HepG2 (cell line): Measurements from ENCODE around the gene GRIK2. TPM values are rescaled to one million over a fixed set of nuclear protein-coding genes. Genes with fewer than 3 reads are reported as not detected.

Source experiments
- GATAD1 ChIP-seq: IDR thresholded peaks from 2 replicates; pipeline ENCODE4 v1.6.1; 2016; ENCODE audit warnings: missing genetic modification reagents, missing compliant biosample characterization
- KLF6 ChIP-seq: IDR thresholded peaks from 2 replicates; pipeline ENCODE4 v1.8.0; 2016; ENCODE audit warnings: missing biosample characterization, missing genetic modification reagents
- KMT2B ChIP-seq: IDR thresholded peaks from 2 replicates; pipeline ENCODE4 v1.6.1; 2016; ENCODE audit warnings: missing genetic modification reagents, missing compliant biosample characterization
- PLRG1 ChIP-seq: fragments of 450-650 bp; conservative IDR thresholded peaks from 2 replicates; pipeline ENCODE4 v1.6.1; 2016
- POGZ ChIP-seq: sonication (generic); formaldehyde crosslinking; IDR thresholded peaks from 2 replicates; pipeline ENCODE4 v1.4.0; 2020; ENCODE audit warnings: mild to moderate bottlenecking, missing genetic modification reagents
- TRIM24 ChIP-seq: sonication (generic); formaldehyde crosslinking; IDR thresholded peaks from 2 replicates; pipeline ENCODE4 v1.8.0; 2022; ENCODE audit warnings: mild to moderate bottlenecking, missing genetic modification reagents
- TSC22D2 ChIP-seq: sonication (generic); formaldehyde crosslinking; IDR thresholded peaks from 2 replicates; pipeline ENCODE4 v1.5.1; 2020; ENCODE audit warnings: missing genetic modification reagents, mild to moderate bottlenecking, borderline replicate concordance
- YY1 ChIP-seq: IDR thresholded peaks from 2 replicates; pipeline ENCODE4 v1.6.1; 2011; ENCODE audit warnings: low read length, low read depth, moderate library complexity, mild to moderate bottlenecking; ENCODE audit not compliant: insufficient read depth, insufficient replicate concordance
- ZFP82 ChIP-seq: sonication (generic); formaldehyde crosslinking; IDR thresholded peaks from 2 replicates; pipeline ENCODE4 v1.5.1; 2020; ENCODE audit warnings: mild to moderate bottlenecking, missing genetic modification reagents, borderline replicate concordance
- ZNF607 ChIP-seq: sonication (generic); formaldehyde crosslinking; IDR thresholded peaks from 2 replicates; pipeline ENCODE4 v1.5.1; 2020; ENCODE audit warnings: missing genetic modification reagents, mild to moderate bottlenecking, borderline replicate concordance
- ZNF83 ChIP-seq: sonication (generic); formaldehyde crosslinking; IDR thresholded peaks from 2 replicates; pipeline ENCODE4 v1.4.0; 2020; ENCODE audit warnings: missing genetic modification reagents, mild to moderate bottlenecking, borderline replicate concordance
- ZSCAN30 ChIP-seq: sonication (generic); formaldehyde crosslinking; IDR thresholded peaks from 2 replicates; pipeline ENCODE4 v1.5.0; 2020; ENCODE audit warnings: mild to moderate bottlenecking, missing genetic modification reagents
- polyA plus RNA-seq, 8 experiments: library from polyadenylated mRNA; depleted of rRNA in 3 of 8; stranded (reverse) in 7 of 8; unstranded in 1 of 8; fragments of >200 nt; fragmentation: Illumina TruSeq in 4 of 8; extraction: Trizol in 4 of 8; gene quantifications; 2 replicates each; pipeline versions ENCODE4 v1.2.1 to v1.2.3, GENCODE V29; 2011 to 2016; ENCODE audit warnings: low read depth in 4 of 8, missing spikeins in 1 of 8, mixed read lengths in 1 of 8; ENCODE audit not compliant: insufficient read depth in 1 of 8
- total RNA-seq, 5 experiments: library from RNA; depleted of rRNA; stranded (reverse); fragments of >200 nt; fragmentation: Illumina TruSeq; extraction: Trizol; gene quantifications; 2 replicates each; pipeline ENCODE4 v1.2.3, GENCODE V29; 2016; ENCODE audit warnings: low read depth in 1 of 5
- TF ChIP-seq, protein P1 (sequence below): sonication (generic); formaldehyde crosslinking; IDR thresholded peaks from 2 replicates; pipeline ENCODE4 v1.4.0; 2020; ENCODE audit warnings: missing genetic modification reagents, borderline replicate concordance
- TF ChIP-seq, protein P2 (sequence below): sonication (generic); formaldehyde crosslinking; IDR thresholded peaks from 2 replicates; pipeline ENCODE4 v1.4.0; 2020; ENCODE audit warnings: missing genetic modification reagents, borderline replicate concordance
- TF ChIP-seq, protein P3 (sequence below): sonication (generic); formaldehyde crosslinking; IDR thresholded peaks from 2 replicates; pipeline ENCODE4 v1.4.0; 2020; ENCODE audit warnings: missing genetic modification reagents, borderline replicate concordance
- TF ChIP-seq, protein P4 (sequence below): sonication (generic); formaldehyde crosslinking; IDR thresholded peaks from 2 replicates; pipeline ENCODE4 v1.4.0; 2020; ENCODE audit warnings: missing genetic modification reagents
- TF ChIP-seq, protein P5 (sequence below): IDR thresholded peaks from 2 replicates; pipeline ENCODE4 v1.6.1; 2016; ENCODE audit warnings: mild to moderate bottlenecking, missing biosample characterization, missing genetic modification reagents
- TF ChIP-seq, protein P6 (sequence below): sonication (generic); formaldehyde crosslinking; IDR thresholded peaks from 2 replicates; pipeline ENCODE4 v1.8.0; 2022; ENCODE audit warnings: missing genetic modification reagents, mild to moderate bottlenecking, inconsistent platforms, borderline replicate concordance

Gene GRIK2
- total and polyA plus RNA-seq, 2 of the 13 experiments (the other 11 are each of a cell fraction or from before 2014, with no cell fraction given): not detected

DNA sequence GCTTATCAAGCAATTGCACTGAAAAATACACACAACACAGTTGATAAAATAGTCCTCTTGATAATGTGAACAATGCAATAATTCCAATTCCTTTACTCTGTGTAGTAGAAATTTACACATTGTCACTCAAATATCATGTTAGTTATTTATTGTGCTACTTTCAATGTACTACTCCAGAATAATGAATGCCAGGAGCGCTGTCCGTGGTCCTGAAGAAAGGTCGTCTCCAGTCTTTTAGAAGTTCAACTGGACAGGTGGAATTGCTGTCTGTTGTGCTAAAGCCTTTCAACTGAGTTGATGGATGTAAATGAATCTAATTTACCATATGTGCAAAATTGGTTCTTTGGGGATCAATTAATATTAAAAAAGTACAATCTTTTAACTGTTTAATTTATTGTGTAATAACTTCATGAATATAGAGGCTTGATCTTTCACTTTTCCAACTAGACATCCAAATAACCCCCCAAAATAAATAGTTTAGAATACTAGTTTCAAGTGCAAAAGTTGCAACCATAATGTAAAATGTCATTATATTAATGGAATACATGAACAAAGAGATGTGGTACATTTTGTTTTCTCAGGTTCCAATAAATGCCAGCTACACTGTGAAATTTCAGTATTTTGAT lies 3.2 kb downstream of the GRIK2 start (continued):
- TF ChIP-seq, protein P1, sequence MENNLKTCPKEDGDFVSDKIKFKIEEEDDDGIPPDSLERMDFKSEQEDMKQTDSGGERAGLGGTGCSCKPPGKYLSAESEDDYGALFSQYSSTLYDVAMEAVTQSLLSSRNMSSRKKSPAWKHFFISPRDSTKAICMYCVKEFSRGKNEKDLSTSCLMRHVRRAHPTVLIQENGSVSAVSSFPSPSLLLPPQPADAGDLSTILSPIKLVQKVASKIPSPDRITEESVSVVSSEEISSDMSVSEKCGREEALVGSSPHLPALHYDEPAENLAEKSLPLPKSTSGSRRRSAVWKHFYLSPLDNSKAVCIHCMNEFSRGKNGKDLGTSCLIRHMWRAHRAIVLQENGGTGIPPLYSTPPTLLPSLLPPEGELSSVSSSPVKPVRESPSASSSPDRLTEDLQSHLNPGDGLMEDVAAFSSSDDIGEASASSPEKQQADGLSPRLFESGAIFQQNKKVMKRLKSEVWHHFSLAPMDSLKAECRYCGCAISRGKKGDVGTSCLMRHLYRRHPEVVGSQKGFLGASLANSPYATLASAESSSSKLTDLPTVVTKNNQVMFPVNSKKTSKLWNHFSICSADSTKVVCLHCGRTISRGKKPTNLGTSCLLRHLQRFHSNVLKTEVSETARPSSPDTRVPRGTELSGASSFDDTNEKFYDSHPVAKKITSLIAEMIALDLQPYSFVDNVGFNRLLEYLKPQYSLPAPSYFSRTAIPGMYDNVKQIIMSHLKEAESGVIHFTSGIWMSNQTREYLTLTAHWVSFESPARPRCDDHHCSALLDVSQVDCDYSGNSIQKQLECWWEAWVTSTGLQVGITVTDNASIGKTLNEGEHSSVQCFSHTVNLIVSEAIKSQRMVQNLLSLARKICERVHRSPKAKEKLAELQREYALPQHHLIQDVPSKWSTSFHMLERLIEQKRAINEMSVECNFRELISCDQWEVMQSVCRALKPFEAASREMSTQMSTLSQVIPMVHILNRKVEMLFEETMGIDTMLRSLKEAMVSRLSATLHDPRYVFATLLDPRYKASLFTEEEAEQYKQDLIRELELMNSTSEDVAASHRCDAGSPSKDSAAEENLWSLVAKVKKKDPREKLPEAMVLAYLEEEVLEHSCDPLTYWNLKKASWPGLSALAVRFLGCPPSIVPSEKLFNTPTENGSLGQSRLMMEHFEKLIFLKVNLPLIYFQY (CRISPR knock-in tag): peak; percentile 37; the same call in 1 of the 2 replicates
- 0 out of 2 replicates have a peak, but pooled peaks have one; percentile 29 for TF ChIP-seq KMT2B (CRISPR knock-in tag)
- TF ChIP-seq ZNF607 (CRISPR knock-in tag): no peak
- peak; percentile 76; the same call in 1 of the 2 replicates for TF ChIP-seq TSC22D2
- no peak for TF ChIP-seq ZNF83 (CRISPR knock-in tag)
- TF ChIP-seq ZSCAN30 (CRISPR knock-in tag): no peak
- peak; percentile 90; the same call in 1 of the 2 replicates for TF ChIP-seq KLF6 (CRISPR knock-in tag)
- TF ChIP-seq, protein P2, sequence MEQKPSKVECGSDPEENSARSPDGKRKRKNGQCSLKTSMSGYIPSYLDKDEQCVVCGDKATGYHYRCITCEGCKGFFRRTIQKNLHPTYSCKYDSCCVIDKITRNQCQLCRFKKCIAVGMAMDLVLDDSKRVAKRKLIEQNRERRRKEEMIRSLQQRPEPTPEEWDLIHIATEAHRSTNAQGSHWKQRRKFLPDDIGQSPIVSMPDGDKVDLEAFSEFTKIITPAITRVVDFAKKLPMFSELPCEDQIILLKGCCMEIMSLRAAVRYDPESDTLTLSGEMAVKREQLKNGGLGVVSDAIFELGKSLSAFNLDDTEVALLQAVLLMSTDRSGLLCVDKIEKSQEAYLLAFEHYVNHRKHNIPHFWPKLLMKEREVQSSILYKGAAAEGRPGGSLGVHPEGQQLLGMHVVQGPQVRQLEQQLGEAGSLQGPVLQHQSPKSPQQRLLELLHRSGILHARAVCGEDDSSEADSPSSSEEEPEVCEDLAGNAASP (CRISPR knock-in tag): peak; percentile 65
- TF ChIP-seq YY1: no peak
- TF ChIP-seq PLRG1: no peak
- no peak for TF ChIP-seq ZFP82
- no peak for TF ChIP-seq POGZ (CRISPR knock-in tag)
- TF ChIP-seq, protein P3, sequence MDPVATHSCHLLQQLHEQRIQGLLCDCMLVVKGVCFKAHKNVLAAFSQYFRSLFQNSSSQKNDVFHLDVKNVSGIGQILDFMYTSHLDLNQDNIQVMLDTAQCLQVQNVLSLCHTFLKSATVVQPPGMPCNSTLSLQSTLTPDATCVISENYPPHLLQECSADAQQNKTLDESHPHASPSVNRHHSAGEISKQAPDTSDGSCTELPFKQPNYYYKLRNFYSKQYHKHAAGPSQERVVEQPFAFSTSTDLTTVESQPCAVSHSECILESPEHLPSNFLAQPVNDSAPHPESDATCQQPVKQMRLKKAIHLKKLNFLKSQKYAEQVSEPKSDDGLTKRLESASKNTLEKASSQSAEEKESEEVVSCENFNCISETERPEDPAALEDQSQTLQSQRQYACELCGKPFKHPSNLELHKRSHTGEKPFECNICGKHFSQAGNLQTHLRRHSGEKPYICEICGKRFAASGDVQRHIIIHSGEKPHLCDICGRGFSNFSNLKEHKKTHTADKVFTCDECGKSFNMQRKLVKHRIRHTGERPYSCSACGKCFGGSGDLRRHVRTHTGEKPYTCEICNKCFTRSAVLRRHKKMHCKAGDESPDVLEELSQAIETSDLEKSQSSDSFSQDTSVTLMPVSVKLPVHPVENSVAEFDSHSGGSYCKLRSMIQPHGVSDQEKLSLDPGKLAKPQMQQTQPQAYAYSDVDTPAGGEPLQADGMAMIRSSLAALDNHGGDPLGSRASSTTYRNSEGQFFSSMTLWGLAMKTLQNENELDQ: 0 out of 2 replicates have a peak, but pooled peaks have one; percentile 62
- no peak for TF ChIP-seq TRIM24 (CRISPR knock-in tag)
- TF ChIP-seq, protein P4, sequence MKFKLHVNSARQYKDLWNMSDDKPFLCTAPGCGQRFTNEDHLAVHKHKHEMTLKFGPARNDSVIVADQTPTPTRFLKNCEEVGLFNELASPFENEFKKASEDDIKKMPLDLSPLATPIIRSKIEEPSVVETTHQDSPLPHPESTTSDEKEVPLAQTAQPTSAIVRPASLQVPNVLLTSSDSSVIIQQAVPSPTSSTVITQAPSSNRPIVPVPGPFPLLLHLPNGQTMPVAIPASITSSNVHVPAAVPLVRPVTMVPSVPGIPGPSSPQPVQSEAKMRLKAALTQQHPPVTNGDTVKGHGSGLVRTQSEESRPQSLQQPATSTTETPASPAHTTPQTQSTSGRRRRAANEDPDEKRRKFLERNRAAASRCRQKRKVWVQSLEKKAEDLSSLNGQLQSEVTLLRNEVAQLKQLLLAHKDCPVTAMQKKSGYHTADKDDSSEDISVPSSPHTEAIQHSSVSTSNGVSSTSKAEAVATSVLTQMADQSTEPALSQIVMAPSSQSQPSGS (CRISPR knock-in tag): 0 out of 2 replicates have a peak, but pooled peaks have one; percentile 38
- TF ChIP-seq, protein P5, sequence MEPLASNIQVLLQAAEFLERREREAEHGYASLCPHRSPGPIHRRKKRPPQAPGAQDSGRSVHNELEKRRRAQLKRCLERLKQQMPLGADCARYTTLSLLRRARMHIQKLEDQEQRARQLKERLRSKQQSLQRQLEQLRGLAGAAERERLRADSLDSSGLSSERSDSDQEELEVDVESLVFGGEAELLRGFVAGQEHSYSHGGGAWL: no peak
- TF ChIP-seq GATAD1: 0 out of 2 replicates have a peak, but pooled peaks have one; percentile 34
- TF ChIP-seq, protein P6, sequence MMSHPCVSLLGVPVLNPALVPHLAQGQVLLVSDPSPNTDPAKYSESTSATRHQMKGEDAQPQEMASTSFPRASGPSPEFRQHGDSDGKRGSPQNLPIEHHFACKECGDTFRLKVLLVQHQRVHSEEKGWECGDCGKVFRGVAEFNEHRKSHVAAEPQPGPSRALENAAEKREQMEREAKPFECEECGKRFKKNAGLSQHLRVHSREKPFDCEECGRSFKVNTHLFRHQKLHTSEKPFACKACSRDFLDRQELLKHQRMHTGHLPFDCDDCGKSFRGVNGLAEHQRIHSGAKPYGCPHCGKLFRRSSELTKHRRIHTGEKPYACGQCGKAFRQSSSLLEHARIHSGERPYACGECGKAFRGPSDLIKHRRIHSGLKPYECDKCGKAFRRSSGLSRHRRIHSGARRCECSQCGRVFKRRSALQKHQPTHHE: no peak
